Measurements from ENCODE around the gene PTGES2.
A peak's percentile ranks its signal among the peaks of the same experiment; 100 is the strongest.
"Not testable (repeated sequence)": the region's sequence is repeated elsewhere in the genome, so short reads cannot be mapped to it uniquely, and the experiment has no call there.

Gene PTGES2

DNA sequence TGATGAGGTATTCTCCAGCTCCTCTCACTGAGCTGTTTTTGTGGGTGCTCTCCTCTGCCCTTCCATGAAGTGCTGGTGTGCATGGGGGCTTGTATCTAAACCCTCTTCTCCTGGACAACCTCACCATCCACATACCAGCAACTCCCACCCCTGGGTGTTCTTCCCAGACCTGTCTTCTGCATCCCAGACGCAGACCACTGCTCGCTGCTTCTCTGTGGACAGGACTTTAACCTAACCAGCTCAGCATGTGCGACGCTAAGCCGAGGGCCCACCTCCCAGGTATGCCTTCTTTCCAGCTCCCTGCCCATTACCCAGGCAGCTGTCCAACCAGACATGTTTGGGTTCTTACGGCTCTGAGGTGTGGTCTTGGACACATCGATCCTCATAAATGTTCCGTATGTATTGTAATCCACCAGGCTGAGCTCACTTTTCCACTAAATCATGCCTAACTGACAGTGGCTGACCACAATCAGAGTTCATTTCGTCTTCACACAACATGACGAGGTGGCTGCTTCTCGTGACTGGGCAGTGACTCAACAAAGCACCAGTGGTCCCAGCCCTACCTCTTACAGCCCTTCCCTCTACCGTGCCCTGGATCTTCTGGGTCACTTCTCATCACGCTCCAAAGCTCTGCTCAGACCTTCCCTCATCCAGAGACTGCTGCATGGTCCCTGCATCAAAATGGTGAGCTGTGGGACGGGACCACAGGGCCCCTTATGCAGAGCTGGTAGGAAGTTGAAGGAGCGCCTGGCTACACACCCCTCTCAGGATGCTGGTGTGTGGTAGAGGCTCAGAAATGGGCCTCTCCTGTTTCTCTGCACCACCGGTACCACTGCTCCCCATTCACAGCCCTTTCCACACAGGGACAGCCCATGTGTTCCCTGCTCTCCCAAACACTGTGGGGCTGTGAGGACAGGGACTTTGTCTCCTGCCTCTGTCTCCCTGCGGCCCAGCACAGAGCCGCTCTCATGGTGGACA lies 9.6 kb upstream of the PTGES2 start:
- DNase-seq: no peak

DNA sequence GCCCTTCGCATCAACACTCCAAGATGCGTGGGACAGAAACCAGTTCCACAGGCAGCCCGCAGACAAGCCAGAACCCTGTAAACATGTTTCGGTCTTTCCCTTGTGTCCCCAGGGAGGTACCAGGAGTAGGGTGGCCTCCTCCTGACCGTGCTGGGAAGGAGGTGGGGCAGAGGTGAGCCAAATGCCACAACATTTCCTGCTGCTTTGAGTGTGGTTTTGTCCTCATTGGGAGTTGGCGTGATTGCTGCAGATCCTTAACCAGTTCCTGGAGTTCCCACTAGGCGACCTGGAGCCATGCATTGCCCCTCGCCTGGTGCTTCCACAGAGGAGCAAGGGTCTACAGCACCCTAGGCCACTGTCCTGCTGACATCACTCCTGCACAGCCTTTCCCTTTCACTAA lies 8.0 kb upstream of the PTGES2 start:
- DNase-seq: not testable (repeated sequence)

DNA sequence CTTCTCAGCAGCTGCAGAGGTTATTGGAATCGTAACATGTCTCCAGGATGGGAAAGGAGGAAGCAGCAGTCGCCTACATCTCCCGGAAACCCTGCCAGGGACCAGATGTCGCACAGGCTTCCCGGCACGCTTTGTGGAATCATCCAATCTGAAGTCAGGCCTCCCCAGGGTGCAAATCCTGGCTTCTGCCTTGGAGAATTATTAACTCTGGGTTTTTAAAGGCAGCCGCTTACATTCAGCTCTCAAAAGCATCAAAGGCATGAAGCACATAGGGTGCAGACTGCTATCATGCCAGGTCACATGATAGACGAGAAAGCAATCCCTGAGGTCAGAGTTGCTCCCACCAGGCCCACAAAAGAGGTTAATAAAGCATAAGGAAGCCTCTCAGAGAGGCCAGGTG lies 4.6 kb upstream of the PTGES2 start:
- DNase-seq: not testable (repeated sequence)

DNA sequence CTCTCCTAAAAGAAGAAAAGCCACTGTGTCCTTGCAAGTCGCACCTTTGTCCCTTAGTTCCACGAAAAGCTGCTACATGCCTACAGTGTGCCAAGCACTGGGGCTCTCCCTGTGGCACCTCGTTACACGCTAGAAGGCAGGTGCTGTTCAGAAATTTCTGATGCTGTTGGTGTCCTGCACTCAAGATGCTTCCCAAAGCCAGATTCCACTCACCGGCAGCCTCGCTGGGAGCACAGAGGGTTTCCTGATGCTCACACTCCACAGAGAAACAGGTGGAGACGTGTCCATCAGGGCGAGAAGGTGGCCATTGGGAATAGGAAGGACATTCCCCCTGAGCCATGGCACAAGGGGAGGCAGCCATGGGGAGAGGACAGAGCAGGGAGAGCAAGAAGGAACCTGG lies 3.8 kb upstream of the PTGES2 start:
- DNase-seq: not testable (repeated sequence)

DNA sequence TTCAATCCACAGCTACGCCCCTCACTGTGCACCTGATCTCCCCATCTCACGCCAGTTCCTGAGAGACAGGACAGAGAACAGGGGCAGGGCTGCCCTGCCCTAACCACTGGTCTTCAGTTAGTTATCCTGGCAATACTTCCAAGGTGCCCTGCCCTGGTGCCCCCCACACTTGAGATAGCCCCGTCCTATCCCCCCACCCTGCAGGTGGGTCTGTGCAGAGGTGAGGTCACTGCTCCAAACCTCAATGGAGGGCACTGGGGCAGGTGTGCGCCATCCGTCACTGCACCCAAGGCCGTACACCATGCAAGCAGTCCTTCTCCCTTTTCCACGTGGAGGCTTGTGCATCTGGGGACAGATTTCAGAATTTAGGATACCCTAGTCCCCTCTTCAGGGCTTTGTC lies 3.1 kb upstream of the PTGES2 start:
- DNase-seq: not testable (repeated sequence)

DNA sequence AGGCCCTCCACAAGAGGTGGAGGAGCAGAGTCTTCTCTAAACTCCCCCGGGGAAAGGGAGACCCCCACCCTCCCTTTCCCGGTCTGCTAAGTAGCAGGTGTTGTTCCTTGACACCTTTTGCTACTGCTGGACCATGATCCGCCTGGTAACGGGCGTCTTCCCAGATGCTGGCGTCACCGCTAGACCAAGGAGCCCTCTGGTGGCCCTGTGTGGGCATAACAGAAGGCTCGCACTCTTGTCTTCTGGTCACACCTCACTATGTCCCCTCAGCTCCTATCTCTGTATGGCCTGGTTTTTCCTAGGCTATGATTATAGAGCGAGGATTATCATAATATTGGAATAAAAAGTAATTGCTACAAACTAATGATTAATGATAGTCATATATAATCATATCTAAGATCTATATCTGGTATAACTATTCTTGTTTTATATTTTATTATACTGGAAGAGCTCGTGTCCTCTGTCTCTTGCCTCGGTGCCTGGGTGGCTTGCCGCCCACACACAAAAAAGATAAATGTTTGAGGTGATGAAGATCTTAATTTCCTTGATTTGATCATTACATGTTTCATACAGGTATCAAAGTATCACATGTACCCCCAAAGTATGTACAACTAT lies 2.6 kb upstream of the PTGES2 start:
- peak; percentile 68 for DNase-seq

DNA sequence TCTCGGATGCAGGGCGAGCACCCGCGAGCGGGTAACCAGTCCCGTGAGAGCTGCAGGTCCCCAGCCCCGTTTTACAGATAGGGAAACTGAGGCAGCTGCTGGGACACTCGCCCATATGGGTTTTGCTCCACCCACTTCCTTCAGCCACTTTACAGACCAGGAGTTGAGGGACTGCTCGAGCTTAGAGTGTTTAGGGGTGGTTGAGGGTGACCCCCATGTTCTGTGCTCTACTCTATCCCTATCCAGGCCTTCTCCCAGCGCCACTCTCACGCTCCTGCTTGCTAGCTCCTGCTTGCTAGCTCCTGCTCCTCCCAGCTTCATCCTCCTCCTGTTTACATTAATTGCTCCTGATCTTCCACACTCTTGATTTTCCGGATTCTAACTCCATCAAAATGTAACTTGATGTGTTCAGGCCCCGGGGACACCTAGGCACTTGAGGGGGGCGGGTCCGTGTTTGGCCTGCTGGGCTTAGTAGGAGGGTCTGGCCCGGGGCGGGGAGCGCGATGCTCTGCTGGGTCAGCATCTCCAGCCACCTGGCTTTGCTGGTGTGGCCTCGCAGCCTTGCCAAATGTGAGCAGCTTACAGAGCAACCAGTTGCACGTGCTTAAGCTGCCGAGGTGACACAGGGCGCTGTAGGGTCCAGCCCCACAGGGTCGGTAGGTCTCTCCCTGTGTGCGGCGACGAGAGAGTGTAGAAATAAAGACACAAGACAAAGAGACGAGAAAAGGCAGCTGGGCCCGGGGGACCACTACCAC lies 1.5 kb upstream of the PTGES2 start:
- DNase-seq: no peak

DNA sequence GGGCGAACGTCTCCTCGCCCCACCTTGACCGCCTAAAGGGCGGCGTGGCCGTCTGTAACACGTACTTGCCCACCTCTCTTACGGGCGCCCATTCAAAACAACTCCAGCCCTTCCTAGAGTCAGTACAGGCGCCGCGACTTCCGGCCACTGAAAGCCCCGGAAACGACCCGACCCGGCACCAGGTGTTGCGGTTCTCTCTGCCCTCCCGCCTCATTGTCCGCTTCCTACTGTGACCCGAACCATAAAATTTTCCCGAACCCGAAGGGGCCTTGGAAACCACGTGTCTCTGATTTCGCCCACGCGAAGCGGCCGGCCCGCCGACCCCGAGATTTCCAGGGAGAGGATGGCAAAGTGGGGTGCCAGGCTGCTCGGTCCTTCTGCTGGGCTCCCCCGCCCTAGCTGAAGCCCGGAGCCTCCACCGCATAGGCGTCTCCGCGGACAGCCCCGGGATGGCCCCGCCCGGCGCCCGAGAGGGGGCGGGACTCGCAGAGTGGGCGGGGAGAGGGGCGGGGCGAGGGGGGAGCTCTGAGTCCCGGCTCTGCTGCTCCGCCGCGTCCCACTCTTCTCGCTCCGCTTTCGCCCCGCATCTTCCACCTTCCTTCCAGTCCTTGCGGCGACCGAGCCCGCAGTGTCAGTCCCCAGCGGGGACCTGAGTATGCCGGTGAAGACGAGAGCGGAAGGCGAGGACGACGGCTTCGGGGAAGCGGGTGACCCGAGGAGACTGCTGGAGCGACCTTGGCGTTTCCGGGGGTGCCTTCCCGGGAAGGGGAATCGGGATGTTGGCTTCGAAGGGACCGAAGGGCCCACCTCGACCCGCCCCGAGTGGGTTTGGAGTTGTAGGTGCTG lies 684 bp upstream of the PTGES2 start:
- DNase-seq: peak; percentile 91

DNA sequence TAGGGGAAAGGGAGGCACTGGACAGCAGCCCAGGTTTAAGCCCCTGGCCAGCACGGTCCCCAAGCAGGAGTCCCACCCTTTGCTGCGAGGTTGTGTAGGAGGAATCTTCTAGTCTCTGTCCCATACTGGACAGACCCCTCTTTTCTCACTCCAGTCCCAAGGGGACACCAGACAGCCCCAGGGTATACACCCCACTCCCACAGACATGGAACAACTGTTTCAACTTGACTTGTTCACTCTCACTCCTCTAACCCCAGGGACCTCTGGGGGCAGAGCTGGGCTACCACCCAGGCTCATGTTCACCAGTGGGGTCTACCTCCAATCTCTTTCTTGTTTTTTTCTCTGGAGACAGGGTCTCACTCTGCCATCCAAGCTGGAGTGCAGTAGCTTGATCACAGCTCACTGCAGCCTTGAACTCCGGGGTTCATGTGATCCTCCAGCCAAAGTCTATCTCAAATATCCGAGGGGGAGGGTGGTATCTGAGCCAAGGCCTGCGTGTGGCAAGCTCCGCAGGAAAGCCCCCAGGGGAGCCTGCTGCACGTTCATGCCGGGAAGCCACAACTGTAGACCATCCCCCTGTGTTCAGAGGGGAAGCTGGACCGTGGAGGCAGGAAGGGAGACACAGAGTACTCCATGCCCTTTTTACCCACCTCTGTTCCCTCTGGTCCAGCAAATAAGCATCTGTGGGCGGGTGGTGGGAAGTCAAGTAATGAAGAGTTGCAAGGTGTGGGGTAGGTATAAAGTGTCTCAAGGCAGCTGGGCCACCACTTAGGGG lies 1.8 kb downstream of the PTGES2 start:
- no peak for DNase-seq

DNA sequence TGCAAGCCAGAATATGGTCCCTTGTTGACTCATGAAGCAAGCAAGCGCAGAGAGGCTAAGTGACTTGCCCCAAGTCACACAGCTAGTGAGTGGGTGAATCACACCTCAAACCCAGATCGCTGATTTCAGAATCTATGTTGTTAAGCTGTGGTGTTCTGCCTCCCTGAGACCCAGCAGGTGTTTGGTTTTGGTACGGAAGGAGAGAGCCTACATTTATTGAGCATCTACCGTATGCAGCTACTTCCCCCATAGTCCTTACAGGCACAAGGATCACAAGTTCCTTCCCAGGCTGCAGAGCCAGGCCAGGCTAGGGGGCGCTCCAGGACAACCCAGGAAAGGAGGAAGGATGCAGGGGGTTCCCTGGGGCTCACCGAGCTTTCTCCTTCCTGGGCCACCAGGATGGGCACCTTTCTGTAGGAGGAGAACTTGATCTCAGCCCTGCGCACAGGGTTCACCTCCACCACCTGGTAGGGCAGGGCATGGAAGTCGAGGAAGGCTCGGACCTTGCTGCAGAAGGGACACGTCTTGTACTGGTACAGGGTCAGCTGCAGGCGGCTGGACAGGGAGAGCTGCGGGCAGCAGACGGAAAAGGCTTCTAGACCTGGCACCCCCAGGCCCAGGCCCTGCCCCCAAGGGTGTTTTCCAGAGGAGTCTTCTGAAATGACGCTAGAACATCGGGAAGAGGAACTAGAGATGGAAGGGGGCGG lies 2.5 kb downstream of the PTGES2 start:
- peak; percentile 54 for DNase-seq

DNA sequence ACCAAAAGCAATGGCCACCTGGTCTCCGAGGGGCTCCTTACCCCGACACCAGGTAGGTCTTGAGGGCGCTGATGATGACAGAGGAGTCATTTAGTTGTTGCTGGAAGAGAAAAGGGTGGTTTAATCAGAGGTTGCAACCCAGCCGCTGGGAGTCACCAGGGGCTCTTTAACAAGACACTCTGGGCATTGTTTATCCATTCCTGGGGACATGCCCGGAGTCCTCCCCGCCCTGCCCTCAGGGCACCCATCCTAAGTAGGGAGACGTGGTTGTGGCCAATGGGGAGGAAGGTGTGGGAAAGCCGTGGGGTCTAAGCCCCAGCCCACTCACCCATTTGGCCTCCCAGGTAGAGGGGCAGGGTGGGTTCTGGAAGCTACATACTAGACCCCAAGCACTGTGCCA lies 3.1 kb downstream of the PTGES2 start:
- no peak for DNase-seq

DNA sequence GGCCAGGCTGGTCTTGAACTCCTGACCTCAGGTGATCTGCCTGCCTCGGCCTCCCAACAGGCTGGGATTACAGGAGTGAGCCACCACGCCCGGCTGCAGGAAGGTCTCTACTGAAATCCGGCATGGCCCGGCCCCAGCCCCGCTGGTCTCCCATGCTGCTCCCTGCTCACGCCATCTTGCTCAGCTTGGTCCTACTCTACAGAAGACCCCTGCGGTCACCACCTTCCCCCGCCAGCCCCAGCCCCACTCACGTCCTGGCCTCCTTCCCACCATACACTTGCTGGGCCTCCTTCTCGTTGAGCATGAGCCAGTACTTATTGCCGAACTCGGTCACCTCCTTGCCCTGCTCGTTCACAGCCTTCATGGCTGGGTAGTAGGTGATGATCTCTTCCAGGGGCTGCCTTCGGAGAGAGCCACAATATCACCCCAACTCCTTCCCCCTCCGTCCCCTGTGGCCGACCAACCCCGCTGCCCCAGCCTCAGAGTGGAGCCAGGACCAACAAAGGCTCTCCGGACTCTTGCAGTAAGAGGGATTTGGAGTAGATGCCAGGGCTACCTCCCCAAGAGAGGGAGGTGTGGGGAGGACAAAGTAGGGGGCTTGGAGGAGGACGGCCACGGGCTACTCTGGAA lies 4.0 kb downstream of the PTGES2 start:
- DNase-seq: no peak

DNA sequence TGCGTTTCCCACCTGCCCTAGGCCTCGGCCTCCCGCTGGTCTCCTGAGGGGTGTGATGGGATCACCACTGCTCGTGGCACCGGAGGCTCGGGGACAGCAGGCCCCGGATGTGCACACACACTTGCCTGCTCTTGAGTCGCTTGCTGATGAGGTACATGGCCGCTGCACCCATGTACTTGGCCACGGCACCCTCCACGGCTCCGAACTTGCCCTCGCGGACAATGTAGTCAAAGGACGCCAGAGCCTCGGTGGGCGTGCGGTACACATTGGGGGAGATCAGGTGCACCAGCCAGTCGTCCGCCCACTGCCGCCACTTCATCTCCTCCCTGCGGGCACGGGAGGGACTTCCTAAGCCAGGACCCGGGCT lies 4.7 kb downstream of the PTGES2 start:
- DNase-seq: no peak

DNA sequence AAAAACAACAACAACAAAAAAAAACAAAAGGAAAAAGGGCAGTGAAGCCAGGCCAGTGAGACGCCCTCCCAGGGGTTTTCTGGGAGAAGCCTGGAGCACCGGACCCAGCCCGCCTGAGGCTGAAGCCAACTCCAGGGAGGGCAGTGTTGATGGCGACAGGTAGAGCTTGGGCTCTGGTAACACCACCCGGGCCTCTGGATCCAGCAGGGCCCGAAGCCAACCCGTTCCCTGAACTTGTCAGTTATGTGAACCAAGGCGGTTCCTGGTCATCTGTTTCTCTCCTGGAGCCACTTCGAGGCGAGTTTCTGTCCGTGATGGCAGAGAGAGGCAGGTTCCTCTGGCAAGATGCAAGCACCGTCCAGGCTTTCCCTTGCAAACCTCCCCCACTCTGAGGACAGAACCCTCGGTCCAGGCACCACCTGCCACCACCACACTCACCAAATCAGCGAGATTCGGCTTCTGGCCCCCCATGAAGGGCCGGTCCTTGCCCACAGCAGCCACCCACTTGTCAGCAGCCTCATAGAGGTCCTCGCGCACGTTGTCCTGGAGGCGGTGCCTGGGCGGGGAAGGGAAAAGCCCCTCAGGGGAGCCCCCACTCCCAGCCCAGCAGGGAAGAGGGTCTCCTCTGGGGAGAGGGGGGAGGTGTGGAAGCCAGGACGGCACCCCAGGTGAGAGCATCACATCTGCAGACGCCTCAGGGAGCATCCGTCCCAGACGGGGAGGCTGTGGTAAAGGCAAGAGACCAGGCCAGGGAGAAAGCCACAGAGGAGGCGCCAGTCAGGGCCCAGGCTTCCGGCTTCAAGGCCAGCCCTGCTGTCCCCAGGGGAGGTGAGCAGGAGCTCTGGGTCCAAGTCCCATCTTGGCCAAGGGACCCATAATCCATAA lies 5.4 kb downstream of the PTGES2 start:
- no peak for DNase-seq

DNA sequence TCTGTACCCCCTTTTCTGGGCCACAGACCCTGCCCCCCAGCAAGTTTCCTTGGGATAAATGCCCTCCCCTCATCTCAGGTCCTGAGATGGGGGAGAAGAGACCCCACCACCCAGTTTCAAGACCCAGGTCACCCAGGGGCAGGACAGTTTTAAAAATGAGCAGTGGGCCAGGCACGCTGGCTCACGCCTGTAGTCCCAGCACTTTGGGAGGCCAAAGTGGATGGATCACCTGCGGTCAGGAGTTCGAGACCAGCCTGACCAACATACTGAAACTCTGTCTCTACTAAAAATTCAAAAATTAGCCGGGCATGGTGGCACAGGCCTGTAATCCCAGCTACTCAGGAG lies 6.1 kb downstream of the PTGES2 start:
- no peak for DNase-seq

DNA sequence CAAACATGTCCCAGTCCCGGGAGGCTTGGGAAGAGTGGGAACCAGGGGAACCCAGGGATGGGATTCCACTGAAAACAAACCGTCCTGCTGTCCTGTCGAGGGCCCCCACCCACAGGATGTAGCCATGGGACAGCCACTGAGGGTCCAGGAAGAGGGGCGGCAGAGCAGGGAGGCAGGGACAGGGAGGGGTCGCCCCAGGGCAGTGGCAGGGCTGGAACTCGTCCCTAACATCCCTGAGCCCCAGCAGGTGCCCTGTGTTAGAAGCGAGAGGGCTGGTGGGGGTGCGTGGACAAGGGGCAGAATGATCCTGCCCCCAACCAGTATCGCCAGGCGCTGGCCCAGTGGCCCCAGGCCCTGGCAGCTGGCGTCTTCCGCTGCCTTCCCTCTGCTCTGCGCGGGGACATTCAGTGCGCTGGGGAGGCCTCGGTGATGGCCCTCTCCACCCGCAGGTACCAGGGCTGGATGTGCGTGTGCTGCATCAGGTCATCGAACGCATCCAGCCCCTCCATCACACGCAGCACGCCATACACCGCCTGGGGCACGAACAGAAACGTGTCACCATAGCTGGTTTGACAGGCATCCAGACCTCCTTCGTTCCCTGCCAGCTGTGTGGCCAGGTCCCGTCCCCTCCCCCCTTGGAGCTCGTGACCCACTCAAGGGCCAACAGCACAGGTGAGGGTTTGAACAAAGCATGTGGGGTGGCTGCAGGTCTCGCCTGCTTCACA lies 6.6 kb downstream of the PTGES2 start:
- DNase-seq: no peak

DNA sequence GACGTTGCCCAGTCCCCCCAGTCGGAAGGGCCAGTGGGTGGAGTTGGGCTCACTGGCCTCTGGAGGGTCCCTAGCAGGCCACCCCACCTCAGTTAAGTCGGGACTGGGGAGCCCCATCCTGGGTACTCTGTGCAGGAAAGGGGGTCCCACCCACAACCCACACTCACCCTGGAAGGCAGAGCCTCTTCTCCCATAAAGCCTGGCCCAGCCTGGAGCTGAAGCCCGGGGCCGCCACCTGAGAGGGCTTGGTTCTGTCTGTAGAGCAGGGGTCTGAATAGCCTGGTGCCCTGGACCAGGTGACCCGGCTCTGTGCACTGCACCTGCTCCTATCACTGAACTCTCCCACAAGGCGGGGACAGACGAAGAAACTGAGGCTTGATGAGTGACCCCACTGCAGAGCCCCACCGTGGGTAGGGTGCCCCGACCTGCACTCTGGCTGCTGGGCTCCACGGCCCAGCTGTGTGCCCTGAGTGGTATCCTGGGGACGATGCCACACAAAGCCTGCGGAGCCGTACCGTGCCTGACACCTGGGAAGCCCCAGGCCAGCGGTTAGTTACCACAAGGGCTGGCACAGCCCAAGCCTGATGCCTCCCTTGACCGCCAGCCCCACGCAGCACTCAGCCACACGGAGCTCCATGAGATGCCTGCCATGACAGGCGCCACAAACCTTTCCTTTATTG lies 7.3 kb downstream of the PTGES2 start:
- no peak for DNase-seq

DNA sequence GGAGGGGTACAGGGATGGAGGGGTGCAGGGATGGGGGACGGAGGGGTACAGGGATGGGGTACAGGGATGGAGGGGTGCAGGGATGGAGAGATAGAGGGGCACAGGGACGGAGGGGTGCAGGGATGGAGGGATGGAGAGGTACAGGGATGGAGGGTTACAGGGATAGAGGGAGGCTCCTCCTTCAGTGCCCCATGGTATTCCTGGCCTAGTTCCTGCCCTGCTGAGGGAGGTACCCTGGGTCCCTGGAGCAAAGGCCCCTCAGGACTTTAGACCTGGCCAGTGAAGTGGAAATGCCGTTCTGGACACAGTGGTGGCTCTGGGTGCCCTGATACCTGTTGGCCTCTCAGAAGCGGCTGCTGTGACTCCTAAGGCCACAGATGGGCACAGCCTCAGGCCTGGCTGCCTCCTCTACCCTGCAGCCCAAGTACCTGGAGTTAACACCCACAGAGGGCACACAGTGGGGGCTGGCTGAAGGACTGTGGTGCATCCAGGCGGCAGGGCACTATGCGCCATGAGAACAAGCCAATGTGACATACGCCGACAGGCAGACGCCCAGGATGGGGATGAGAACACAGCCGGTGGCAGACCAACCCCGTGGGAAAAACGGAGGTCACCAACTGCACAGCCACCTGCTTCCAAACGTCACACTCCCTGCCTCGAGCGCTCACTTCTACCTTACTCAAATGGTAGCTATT lies 8.4 kb downstream of the PTGES2 start:
- DNase-seq: no peak
